Activated T-cell treated with anti-CD3 and anti-CD28 coated beads for 24 hours (primary cell): Measurements from ENCODE around the gene ANKRD16.
"Not testable (repeated sequence)": the region's sequence is repeated elsewhere in the genome, so short reads cannot be mapped to it uniquely, and the experiment has no call there.

Experiments
- DNase-seq: peaks from one replicate; pipeline ENCODE4 v3.0.0-alpha.2; 2020; ENCODE audit warnings: low read depth

ANKRD16 gene

DNA sequence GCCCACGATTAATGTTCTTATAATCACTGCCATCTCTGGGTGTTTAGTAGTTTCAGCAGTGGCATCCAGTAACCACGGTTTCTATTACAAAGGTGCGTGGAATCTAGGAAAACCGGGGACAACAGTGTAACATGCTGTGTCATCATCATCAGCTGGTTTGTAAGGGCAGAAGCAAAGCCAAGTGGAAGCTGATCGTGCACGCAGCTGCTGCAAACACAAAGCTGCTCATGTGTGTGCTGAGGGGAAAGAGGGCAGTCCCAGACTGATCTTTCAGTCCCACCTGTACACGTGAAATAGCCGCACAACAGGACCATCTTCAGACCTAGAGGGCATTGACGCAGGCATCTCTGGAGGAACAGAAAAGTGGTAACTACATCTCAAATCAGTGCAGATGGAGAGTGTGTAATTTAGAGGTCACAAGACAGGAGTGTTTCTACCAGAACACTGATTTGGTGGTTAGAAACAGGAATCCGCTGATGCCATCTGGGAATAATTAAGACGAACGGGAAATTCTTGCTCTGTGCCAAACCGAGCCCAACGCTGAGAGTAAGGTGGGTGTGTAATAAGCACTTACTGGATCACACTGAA, 13.4 kb downstream of the ANKRD16 start:
- no peak for DNase-seq

DNA sequence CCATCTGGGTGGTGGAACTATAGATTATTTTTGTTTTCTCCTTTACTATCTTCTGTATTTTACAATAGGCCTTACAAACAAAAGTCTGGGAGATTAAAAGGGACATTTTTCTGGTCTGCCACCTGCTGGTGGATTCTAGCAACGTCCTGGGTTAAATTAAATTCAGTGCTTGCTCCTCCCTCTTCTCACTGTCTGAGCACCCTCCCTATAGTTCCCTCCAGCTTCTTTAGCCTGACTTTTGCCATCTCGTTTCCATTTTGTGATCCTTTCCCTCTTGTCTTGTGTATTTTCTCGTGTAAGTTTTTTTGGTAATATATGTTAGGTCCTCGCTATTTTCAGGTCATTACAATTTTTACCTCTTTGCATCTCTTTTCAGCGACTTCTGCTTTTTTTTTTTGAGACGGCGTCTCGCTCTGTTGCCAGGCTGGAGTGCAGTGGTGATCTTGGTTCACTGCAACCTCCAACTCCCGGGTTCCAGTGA, 16.1 kb downstream of the ANKRD16 start:
- DNase-seq: peak; percentile 60

DNA sequence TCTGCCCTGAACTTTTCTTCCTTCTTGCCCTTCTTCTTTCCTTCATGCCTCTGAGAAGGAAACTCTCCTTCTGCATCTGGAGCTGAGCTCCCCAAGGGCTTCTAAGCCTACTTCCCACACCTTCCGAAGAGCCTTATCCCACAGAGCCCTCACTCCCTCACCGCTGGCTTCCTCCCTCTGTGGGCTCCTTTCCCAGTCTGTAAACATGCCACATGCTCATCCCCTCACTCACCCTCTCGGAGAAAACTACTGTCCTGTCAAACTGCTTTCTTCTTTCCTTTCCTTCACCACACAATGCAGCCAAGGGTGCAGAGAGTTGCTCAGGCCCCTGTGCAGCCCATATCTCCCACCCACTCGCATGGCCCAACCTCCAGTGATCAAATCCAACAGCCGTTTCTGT, 18.1 kb downstream of the ANKRD16 start:
- no peak for DNase-seq

DNA sequence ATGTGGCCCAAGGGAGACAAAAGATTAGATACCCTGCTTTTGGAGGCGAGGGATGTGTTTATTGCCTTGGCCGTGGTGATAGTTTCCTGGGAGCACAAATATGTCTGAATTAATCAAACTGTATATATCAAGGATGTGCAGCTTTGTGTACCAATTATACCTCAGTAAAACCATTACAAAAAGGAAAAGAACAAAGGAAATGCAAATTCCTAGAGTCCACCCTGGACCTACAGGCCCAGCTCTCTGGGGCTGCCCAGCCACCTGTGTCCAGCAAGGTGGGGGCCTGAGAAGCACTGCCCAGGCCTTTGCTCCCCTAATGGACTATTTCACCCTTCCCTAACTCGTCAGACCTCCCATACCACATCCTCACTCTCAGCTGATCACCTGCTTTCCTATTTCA, 20.5 kb downstream of the ANKRD16 start:
- no peak for DNase-seq

DNA sequence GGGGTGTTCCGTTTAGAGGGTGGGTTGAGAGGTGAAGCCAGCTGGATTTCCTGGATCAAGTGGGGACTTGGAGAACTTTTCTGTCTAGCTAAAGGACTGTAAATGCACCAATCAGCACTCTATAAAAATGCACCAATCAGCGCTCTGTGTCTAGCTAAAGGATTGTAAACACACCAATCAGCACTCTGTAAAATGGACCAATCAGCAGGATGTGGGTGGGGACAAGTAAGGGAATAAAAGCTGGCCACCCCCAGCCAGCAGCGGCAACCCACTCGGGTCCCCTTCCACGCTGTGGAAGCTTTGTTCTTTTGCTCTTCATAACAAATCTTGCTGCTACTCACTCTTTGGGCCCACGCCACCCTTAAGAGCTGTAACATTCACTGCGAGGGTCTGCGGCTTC, 21.3 kb downstream of the ANKRD16 start:
- not testable (repeated sequence) for DNase-seq

DNA sequence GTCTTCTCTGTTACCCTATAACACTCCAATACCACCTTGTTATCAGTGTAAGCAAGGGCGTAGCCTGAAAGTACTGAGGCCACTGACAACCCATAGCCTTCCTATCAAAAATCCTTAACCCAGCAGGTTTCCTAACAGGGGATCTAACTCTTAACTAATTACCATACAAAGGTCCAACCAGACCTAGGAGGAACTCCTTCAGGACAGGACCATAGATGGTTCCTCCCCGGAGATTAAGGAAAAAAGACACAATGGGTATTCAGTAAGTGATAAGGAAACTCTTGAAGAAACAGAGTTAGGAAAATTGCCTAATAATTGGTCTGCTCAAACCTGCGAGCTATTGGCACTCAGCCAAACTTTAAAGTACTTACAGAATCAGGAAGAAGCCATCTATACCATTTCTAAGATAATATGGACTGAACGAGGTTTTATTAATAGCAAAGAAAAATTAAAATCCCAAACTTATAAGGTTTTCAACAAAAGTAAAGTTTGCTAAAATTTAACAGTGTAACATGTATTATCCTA, 22.5 kb downstream of the ANKRD16 start:
- not testable (repeated sequence) for DNase-seq

DNA sequence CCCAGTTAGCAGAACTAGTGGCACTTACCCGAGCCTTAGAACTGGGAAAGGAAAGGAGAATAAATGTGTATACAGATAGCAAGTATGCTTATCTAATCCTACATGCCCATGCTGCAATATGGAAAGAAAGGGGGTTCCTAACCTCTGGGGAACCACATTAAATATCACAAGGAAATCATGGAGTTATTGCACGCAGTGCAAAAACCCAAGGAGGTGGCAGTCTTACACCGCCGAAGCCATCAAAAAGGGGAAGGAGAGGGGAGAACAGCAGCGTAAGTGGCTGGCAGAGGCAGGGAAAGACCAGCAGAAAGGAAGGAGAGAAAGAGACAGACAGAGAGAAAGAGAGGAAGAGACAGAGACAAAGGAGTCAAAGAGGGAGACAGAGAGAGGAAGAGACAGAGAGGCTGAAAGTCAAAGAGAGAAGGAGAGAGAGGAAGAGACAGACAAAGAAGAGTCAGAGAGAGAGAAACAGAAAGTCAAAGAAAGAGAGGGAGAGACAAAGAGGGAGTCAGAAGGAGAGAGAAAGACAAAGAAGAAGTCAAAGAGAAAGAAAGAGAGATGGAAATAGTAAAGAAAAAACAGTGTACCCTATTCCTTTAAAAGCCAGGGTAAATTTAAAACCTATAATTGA, 23.1 kb downstream of the ANKRD16 start:
- DNase-seq: not testable (repeated sequence)

DNA sequence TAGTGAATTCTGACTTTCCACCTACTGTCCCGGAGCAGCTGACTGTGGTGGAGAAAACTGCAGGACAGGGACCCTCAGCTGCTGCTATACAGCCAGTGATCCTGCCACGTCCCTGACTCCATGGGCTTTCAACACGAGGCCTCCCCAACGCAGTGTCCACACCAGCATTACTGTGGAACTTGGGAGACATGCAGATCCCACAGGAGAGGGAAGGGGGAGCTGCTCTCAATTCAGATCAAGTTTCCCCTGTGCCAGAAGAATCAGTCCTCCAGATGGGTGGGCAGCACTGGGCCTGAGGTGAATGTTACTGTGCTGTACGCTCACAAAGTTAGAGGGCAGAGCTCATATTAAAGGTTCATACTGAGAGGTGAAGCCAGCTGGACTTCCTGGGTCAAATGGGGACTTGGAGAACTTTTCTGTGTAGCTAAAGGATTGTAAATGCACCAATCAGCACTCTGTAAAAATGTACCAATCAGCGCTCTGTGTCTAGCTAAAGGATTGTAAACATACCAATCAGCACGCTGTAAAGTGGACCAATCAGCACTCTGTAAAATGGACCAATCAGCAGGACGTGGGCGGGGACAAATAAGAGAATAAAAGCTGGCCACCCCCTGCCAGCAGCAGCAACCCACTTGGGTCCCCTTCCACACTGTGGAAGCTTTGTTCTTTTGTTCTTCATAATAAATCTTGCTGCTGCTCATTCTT, 26.6 kb downstream of the ANKRD16 start:
- DNase-seq: not testable (repeated sequence)

DNA sequence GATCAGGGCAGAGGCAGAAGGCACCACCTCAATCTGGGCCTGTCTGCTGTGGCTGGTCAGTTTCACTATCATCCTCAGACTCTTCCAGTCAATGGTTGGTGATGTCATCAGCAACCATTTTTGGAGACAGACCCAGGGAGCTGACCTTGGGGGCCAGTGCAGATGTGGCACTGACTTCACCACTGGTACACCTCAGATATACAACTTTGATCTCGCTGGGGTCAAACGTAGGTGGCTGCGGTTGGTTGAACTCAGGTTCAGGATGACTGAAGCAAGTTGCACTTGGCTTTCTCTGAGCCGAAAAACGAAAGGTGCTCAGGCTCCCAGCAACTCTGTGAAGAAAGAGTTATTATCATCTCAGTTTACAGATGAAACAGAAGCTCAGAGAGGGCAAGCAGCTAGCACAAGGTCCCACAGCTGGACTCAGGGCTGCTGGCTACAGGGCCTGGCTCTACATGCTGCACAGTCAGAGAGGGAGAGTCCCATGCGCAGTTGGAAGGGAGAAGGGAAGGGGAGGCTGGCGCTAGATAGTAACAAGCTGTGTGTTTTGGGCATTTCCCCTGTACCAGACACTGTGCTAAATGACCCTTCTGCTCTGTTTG, 27.2 kb downstream of the ANKRD16 start:
- no peak for DNase-seq

DNA sequence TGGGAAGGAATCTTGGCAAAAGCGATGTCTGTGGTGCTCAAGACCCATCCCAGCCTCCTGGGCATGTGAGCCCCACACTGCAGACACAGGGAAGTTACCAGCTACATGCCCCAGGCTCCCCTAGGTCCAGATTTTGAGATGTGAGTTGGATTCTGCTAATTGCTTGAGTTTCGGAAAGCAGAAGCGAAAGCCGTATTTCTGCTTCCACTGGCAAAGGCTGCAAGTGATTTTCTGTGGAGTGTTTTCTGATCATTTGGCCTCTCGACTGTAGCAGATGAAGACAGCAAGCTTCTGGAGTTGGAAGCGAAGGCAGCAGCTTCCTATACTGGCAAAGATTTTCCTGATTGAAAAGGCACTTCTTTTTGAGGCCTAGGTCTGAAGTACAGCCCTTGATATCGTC, 29.6 kb downstream of the ANKRD16 start:
- DNase-seq: no peak

DNA sequence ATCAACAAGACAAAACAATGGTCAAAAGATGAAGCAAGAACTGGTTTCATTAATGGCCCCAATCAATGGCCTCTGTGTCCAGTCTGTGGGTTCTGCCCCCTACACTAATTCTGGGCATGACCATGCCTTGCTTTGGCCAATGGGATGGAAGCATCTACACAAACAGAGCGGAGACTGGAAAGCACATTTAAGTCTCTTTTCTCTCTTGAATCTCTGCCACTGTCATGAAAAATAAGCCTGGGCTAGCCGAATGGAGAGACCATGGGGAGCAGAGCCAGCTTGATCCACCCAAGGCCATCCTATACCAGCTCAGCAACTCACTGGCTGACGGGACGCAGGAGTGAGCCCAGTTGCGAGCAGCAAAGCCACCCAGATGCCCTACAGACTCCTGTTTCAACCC, 30.9 kb downstream of the ANKRD16 start:
- no peak for DNase-seq

DNA sequence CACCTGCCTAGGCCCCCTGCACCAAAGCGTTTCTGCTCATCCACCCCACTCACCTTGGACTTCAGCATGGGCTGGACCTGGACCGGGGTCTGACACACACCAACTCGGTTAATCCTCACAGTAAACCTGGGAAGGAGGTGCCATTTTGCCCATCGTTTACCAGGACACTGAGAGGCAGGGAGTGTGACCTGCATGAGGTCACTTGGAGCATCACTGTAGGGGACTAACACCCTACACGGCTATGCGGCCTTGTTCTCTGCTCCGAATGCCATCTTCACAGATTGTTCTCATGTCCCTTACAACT, 33.0 kb downstream of the ANKRD16 start:
- DNase-seq: no peak

DNA sequence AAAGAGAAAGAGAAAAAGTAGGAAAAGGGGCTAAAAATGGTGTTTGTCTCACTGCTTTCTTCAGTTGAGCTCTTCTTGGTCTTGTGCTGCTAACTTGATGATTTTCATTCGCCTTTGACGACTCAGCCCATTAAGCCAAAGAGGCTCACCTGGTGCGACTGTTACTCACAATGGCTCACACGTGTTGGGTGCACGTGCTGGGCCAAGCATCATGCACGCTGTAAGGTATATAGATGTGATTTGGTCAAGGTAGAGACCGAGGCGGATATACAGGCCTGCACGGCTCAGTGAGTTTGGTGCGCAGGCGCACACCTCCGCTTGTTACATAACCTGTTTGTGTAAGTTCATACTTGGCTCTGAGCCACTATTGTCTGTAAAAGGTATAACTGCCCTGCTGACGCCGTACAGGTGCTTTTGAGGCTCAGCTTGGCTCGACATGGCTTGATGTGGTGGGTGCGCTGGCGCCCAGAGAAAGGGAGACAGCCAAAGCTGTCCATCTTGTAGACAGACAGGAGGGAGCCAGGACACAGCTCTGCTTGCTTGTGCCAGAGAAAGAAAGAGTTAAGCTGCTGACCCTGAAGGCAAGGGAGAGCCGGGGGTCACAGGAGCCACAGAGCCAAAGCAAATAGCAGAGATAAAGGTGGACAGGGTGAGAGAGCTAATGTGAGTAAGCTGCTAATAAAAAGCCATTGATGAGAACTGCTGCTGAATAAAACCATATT, 33.6 kb downstream of the ANKRD16 start:
- DNase-seq: no peak

DNA sequence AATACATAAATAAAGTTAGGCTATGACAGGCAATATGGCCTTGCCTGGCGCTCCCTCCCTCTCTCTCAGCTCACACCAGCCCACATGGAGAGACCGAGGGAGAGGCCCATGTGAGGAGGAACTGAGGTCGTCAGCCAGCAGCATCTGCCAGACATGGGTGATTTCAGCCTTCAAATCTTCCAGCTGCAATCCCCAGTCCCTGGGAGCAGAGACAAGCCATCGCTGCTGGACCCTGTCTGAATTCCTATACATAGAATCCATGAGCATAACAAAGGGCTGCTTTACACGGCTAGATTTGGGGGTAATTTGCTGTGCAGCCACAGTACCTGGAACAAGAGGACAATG, 35.6 kb downstream of the ANKRD16 start:
- DNase-seq: no peak

DNA sequence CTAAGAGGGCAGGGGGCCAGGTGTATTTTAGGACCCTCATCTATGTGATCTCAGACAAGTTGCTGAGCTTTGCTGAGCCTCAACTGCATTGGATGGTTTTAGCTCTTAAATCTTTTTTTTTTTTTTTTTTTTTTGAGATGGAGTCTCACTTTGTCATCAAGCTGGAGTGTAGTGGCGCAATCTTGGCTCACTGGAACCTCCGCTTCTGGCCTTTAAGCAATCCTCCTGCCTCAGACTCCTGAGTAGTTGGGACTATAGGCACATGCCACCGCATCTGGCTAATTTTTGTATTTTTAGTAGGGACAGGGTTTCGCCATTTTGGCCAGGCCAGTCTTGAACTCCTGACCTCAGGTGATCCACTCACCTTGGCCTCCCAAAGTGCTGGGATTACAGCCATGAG, 43.0 kb downstream of the ANKRD16 start:
- not testable (repeated sequence) for DNase-seq

DNA sequence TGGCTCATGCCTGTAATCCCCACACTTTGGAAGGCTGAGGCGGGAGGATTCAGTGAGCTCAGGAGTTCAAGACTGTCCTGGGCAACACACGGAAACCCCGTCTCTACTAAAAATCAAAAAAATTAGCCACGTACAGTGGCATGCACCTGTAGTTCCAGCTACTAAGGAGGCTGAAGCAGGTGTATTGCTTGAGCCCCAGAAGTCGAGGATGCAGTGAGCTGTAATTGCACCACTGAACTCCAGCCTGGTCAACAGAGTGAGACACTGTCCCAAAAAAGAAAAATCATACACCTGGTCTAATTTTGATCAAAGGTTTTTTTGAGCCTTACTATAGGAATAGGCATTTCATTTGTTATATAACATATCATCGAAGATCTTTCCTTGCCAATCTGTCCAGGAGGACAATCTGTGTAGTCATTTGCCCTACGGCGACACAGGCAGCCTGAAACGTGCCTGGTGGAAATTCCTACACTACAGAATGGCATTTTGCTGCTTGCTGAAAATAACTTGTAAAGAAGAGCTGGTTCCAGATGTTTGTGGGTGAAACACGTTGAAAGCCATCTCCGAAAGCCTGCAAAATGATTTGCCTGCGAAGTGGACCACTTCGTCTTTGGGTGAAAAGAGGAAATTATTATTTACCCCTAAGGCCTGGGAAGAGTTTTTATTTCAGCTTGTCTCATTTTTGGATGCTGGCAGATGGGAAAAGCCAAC, 45.2 kb downstream of the ANKRD16 start:
- no peak for DNase-seq

DNA sequence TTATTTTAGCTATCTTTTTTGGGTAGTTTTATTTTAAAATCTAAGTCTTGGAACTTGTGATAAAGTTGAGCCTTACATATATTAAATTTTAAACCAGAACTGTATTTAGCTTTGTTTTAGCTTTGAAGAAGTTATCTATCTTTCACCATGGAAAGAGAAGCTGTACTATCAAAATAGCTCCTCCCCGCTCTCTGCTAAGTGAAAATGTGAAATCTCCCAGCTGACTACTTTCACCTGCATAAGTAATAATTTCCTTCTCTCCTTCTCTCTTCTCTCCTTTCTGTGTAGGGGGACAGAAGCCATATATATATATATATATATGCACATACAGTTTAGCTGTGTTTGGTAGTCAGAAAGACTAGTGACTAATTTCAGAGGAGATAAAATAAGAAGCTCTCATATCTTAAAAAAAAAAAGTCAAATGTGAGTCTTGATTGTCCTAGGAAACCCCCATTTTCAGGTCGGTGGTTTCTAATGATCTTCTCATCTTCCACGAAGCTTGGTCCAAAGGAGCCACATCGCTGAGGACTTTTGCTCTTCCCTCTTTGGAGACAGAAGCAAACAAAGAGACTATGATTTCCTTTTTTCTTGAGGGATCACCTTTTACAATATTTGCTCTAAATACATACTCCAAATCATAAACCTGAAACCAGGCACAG, 45.9 kb downstream of the ANKRD16 start:
- no peak for DNase-seq

DNA sequence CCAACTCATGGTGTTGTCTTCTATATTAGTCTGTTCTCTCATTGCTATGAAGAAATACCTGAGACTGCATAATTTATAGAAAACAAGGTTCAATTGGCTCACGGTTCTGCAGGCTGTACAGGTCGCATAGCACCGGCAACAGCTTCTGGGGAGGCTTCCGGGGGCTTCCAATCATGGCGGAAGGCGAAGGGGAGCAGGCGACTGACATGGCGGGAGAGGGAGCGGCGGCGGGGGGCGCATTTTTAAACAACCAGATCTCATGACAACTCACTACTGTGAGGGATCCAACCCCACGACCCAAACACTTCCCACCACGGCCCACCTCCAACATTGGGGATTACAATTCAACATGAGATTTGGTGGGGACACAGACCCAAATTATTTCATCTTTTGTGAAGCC, 47.7 kb downstream of the ANKRD16 start:
- no peak for DNase-seq

DNA sequence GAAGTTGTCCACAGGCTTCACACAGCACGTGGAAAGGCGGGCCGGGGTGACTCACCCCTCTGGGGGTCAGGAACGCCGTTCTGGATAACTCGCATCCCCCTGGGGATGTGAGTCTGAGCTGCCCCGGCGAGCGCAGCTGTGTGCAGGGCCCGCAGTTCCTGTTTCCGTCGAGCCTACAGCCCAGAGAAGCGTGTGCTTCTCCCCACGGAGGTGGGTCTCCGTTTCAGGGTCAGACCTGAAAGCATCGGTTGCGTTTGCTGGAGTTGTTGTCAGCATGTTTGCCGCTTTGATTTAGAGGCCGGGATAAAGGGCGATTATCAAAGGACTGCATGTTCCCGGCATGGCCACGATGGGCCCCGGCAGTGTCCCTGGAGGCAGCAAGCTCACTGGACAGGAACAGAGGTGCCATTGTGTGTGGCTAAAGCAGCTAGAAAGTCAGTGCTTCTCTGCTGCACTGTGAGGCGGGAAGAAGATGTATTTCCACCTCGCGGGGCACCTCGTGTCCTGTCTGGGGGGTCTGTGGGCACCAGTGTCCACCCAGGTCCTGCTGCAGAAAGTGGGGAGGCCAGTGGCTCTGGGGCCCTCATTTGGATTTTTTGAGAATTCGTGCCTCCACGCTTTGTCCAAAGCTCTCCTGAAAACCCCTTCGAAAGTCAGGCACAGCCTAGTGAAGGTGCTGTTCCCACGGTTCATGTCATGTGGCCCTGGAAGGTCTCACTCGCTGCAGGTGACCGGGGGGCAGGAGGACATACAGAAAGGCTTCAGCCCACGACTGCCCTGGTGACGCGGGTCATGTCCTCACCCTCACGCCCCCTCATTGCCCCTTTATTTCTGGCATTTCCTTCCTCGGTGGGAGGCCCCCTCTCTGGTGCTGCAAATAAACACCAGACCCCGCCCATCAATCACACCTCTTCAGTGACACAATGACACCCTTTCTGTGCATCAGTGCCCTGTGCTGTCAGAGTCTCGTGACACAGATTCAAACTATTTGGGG, 49.1 kb downstream of the ANKRD16 start:
- DNase-seq: no peak

DNA sequence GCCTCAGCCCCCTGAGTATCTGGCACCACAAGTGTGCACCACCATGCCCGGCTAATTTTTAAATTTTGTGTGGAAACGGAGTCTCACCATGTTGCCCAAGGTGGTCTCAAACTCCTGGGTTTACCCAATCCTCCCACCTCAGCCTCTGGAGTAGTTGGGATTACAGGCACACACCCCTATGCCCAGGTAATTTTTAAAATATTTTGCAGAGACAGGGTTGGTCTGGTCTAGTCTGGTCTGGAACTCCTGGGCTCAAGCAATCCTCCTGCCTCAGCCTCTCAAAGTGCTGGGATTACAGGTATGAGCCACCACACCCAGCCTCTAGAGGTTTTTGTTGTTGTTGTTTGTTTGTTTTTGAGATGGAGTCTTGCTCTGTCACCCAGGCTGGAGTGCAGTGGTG, 53.5 kb downstream of the ANKRD16 start:
- not testable (repeated sequence) for DNase-seq
